HEK293 (cell line): ENCODE measurements around the gene OR5K4.

Experiments
- CTCF ChIP-seq: fragments of 450-650 bp; formaldehyde crosslinking; IDR thresholded peaks from 2 replicates; pipeline ENCODE4 v1.5.1; 2016; ENCODE audit warnings: missing biosample characterization, missing genetic modification characterization
- ZNF274 ChIP-seq, 2 experiments: fragments of 200-500 bp in 1 of 2; fragments of 450-650 bp in 1 of 2; sonication (Bioruptor generic) in 1 of 2; formaldehyde crosslinking in 1 of 2; IDR thresholded peaks; 2 replicates each; pipeline versions ENCODE4 v1.5.1 to v1.6.1; 2014 to 2016; ENCODE audit warnings: borderline replicate concordance in 1 of 2, inconsistent platforms in 1 of 2, low read length in 1 of 2, missing biosample characterization in 1 of 2, missing genetic modification characterization in 1 of 2
- ZNF513 ChIP-seq: fragments of 450-650 bp; IDR thresholded peaks from 2 replicates; pipeline ENCODE4 v1.5.1; 2018; ENCODE audit warnings: missing biosample characterization, missing genetic modification characterization

GRCh38 chr3:98350082-98350481 lies 3.6 kb upstream of the OR5K4 start:
- TF ChIP-seq CTCF = no peak
- TF ChIP-seq ZNF513 (tag by site-specific recombination) = no peak
- no peak for TF ChIP-seq ZNF274 (IDR thresholded peaks at IDR 0.05; ENCODE audit: low read length)
- TF ChIP-seq ZNF274 (tag by site-specific recombination; IDR thresholded peaks at IDR 0.05; ENCODE audit: borderline replicate concordance) = no peak
